Fibroblast of lung (primary cell): ENCODE measurements around the gene EVX2. TPM values are rescaled to one million over a fixed set of nuclear protein-coding genes. Genes with fewer than 3 reads are reported as not detected.

Experiments used
- DNase-seq, 2 donors: peaks; one replicate each; pipeline versions ENCODE4 v3.0.0 to v3.0.0-alpha.2; 2010; ENCODE audit warnings: low read depth in 2 of 2
- H2AFZ ChIP-seq: 2 replicates; pipeline ENCODE4 v1.5.1; 2012; ENCODE audit warnings: low read length, control low read depth, inconsistent platforms
- H3K27ac ChIP-seq: 2 replicates; pipeline ENCODE4 v1.5.1; 2011; ENCODE audit warnings: low read length, control low read depth; ENCODE audit not compliant: insufficient read depth
- H3K27me3 ChIP-seq: 2 replicates; pipeline ENCODE4 v1.5.1; 2011; ENCODE audit warnings: mild to moderate bottlenecking, low read length; ENCODE audit not compliant: control insufficient read depth, insufficient read depth
- H3K36me3 ChIP-seq: 2 replicates; pipeline ENCODE4 v1.5.1; 2011; ENCODE audit warnings: low read length; ENCODE audit not compliant: control insufficient read depth, insufficient read depth
- H3K4me1 ChIP-seq: 2 replicates; pipeline ENCODE4 v1.5.1; 2011; ENCODE audit warnings: low read length; ENCODE audit not compliant: control insufficient read depth, insufficient read depth; ENCODE audit errors: extremely low read depth
- H3K4me2 ChIP-seq: 2 replicates; pipeline ENCODE4 v1.5.1; 2011; ENCODE audit warnings: low read length, control low read depth; ENCODE audit not compliant: insufficient read depth; ENCODE audit errors: extremely low read depth
- H3K4me3 ChIP-seq, 4 experiments: fragments of 200-600 bp in 1 of 4; sonication (generic) in 1 of 4; replicated peaks in 1 of 4; 2 replicates each; pipeline ENCODE4 v1.5.1; 2011 to 2016; ENCODE audit warnings: low read length in 4 of 4, low read depth in 3 of 4, mild to moderate bottlenecking in 3 of 4, control low read depth in 2 of 4, inconsistent platforms in 1 of 4, mixed read lengths in 1 of 4; ENCODE audit not compliant: insufficient read depth in 1 of 4; ENCODE audit errors: control extremely low read depth in 1 of 4
- H3K79me2 ChIP-seq: 2 replicates; pipeline ENCODE4 v1.5.1; 2012; ENCODE audit warnings: mild to moderate bottlenecking, low read length, inconsistent platforms; ENCODE audit not compliant: control insufficient read depth, insufficient read depth
- H3K9ac ChIP-seq: 2 replicates; pipeline ENCODE4 v1.5.1; 2011; ENCODE audit warnings: mild to moderate bottlenecking, low read length, control low read depth; ENCODE audit not compliant: insufficient read depth
- H3K9me3 ChIP-seq: 2 replicates; pipeline ENCODE4 v1.5.1; 2012; ENCODE audit warnings: low read depth, low read length; ENCODE audit not compliant: control insufficient read depth, insufficient read depth
- H4K20me1 ChIP-seq: 2 replicates; pipeline ENCODE4 v1.5.1; 2011; ENCODE audit warnings: low read length; ENCODE audit not compliant: control insufficient read depth, insufficient read depth; ENCODE audit errors: extremely low read depth
- EZH2 ChIP-seq: IDR thresholded peaks from 2 replicates; pipeline ENCODE4 v1.5.1; 2012; ENCODE audit warnings: low read length, control low read depth, mild to moderate bottlenecking; ENCODE audit errors: missing control alignments
- polyA plus RNA-seq, 2 donors: library from polyadenylated mRNA; depleted of rRNA in 1 of 2; stranded (reverse) in 1 of 2; unstranded in 1 of 2; fragments of >200 nt; gene quantifications; 2 replicates each; pipeline ENCODE4 v1.2.1, GENCODE V29; 2011 to 2012; ENCODE audit warnings: missing spikeins in 1 of 2
- total RNA-seq: library from RNA; depleted of rRNA; stranded (reverse); fragments of >200 nt; gene quantifications from 2 replicates; pipeline ENCODE4 v1.2.1, GENCODE V29; 2014
- TF ChIP-seq, protein P1 (sequence below), 2 donors: IDR thresholded peaks in 1 of 2; conservative IDR thresholded peaks in 1 of 2; 1 replicate in 1 of 2; 2 replicates in 1 of 2; pipeline ENCODE4 v1.5.1; 2011 to 2012; ENCODE audit warnings: low read length in 2 of 2, control low read depth in 1 of 2, inconsistent platforms in 1 of 2, low read depth in 1 of 2, mild to moderate bottlenecking in 1 of 2

EVX2 gene
- total and polyA plus RNA-seq, 2 donors (not counting 1 experiment from before 2014, with no cell fraction given) = not detected

DNA sequence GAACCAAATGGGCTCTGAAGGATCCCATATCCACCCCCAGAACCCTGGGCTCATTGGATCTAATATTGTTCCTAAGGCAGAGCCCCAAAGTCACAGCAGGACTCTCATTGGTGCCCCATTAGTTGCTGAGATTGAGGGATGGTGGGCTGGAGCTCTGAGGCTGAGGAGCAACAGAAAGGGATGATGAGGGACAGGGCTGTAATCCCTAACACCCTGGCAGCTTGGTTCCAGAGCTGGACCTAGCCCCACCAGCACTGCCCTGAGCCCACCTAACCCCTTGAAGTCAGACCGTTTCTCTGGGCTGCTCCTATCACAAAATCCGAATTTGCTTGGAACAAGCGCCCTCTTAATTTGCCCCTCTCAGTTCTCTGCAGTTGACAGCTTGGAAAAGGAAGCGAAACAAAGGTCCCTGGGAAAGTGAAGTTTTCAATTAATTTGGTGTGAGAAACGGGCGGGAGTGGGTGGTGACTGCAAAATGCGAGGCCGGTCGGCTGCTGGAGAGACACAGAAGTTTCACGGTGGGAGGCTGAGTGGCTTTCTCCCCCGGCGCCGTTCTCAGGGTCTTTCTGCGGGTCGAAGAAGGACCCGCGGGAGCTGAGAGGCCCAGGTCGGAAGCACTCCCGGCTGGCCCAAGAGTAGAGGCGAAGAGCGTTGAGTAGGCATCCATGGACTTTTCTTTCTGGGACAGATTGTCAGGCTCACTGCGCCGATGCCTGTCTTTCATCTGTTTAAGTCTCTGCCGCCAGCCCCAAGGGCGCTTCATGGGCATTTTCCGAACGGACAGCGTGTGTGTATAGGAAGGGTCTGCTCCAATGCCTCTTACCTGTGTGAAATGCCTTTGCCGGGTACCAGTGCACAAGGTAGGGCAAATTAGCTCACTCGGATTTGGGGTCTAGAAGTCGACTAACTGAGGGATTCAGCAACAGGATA is 7.8 kb upstream of the EVX2 start:
- no peak for DNase-seq
- Histone ChIP-seq H3K4me2 (no peak overlapping the region), H3K27me3 (peaks cover 81% of the 10 kb centered on the region), H2AFZ (no peak overlapping the region), H3K9me3 (no peaks in the 10 kb centered on the region), H4K20me1 (no peaks in the 10 kb centered on the region), H3K36me3 (no peaks in the 10 kb centered on the region), H3K27ac (no peak overlapping the region), H3K79me2 (no peaks in the 10 kb centered on the region), H3K4me1 (no peaks in the 10 kb centered on the region), H3K9ac (no peak overlapping the region), H3K4me3 (no peak overlapping the region)
- TF ChIP-seq, protein P1, sequence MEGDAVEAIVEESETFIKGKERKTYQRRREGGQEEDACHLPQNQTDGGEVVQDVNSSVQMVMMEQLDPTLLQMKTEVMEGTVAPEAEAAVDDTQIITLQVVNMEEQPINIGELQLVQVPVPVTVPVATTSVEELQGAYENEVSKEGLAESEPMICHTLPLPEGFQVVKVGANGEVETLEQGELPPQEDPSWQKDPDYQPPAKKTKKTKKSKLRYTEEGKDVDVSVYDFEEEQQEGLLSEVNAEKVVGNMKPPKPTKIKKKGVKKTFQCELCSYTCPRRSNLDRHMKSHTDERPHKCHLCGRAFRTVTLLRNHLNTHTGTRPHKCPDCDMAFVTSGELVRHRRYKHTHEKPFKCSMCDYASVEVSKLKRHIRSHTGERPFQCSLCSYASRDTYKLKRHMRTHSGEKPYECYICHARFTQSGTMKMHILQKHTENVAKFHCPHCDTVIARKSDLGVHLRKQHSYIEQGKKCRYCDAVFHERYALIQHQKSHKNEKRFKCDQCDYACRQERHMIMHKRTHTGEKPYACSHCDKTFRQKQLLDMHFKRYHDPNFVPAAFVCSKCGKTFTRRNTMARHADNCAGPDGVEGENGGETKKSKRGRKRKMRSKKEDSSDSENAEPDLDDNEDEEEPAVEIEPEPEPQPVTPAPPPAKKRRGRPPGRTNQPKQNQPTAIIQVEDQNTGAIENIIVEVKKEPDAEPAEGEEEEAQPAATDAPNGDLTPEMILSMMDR (conservative IDR thresholded peaks at IDR 0.05 in 1 of 2, IDR thresholded peaks at IDR 0.05 in 1 of 2; ENCODE audit: low read depth in 1 of 2, low read length in 2 of 2) = no peak
- TF ChIP-seq EZH2 = peak; percentile 84

DNA sequence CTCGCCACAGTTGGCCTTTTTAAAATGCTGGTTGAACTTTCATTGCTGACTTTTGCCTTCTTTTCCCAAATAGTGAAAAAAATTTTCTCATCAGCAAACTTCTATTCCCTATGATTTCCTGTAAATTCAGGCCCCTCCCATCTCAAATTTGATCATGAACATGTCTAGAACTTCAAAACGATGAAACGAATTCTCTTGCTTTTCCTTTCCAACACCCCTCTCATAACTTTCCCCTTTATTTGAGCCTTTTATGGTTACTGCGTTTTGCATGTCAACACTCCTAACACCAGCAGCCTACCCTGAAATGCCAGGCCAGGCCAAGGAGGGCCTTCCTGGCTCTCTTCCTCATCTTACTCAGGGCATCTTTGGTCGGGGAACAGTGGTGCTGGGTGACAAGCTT is 7.1 kb upstream of the EVX2 start:
- H3K9ac ChIP-seq = no peak overlapping the region
- no peaks in the 10 kb centered on the region for H3K4me1 ChIP-seq
- TF ChIP-seq, protein P1 (conservative IDR thresholded peaks at IDR 0.05 in 1 of 2, IDR thresholded peaks at IDR 0.05 in 1 of 2; ENCODE audit: low read depth in 1 of 2, low read length in 2 of 2) = no peak
- TF ChIP-seq EZH2 = peak; percentile 19
- no peak overlapping the region for H3K27ac ChIP-seq
- H3K27me3 ChIP-seq = peaks cover 84% of the 10 kb centered on the region
- no peaks in the 10 kb centered on the region for H4K20me1 ChIP-seq
- no peaks in the 10 kb centered on the region for H3K36me3 ChIP-seq
- H3K4me2 ChIP-seq = no peak overlapping the region
- DNase-seq = no peak
- no peaks in the 10 kb centered on the region for H3K79me2 ChIP-seq
- H2AFZ ChIP-seq = no peak overlapping the region
- H3K4me3 ChIP-seq = no peak overlapping the region
- no peaks in the 10 kb centered on the region for H3K9me3 ChIP-seq

DNA sequence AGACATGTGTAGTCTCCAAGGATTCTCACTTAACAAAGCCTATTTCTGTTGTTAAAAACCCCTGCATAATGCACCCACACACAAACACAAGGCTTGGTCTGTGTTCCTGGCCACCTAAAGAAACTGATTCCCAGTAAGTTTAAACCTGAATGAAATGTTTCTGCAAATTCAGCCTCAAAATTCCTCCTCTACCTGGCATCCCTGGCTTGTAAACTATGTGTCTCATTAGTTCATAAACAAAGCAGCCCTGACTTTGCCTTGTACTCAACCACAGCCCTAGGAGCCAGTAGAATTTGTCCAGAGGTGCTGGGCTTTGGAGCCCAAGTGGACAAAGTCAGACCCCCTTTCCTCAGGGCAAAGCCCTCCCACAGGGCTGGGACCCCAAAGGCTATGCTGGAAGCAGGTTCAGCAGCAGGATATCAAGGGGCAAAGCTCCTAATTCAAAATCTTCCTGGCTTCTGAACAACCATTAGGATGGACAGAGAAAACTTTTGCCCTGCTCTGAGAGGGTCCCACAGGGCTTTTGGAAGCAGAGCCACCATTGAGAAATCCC is 6.2 kb upstream of the EVX2 start:
- TF ChIP-seq, protein P1 (conservative IDR thresholded peaks at IDR 0.05 in 1 of 2, IDR thresholded peaks at IDR 0.05 in 1 of 2; ENCODE audit: low read depth in 1 of 2, low read length in 2 of 2) = no peak
- TF ChIP-seq EZH2 = no peak
- Histone ChIP-seq H3K4me1 (no peaks in the 10 kb centered on the region), H3K9ac (no peak overlapping the region), H4K20me1 (no peaks in the 10 kb centered on the region), H3K4me3 (no peak overlapping the region), H3K36me3 (no peaks in the 10 kb centered on the region), H3K79me2 (no peaks in the 10 kb centered on the region), H3K9me3 (no peaks in the 10 kb centered on the region), H3K4me2 (no peak overlapping the region), H3K27ac (no peak overlapping the region), H2AFZ (no peak overlapping the region), H3K27me3 (peaks cover 86% of the 10 kb centered on the region)
- no peak for DNase-seq
